ENCODE measurements around the gene FFAR1.
"Not testable (repeated sequence)": the region's sequence is repeated elsewhere in the genome, so short reads cannot be mapped to it uniquely, and the experiment has no call there.

The FFAR1 gene

GRCh38 chr19:35360880-35361420 is 13.2 kb downstream of the FFAR1 start:
- DNase-seq (ENCODE audit: low read depth, low spot score): no peak

GRCh38 chr19:35362261-35363000 is 14.7 kb downstream of the FFAR1 start:
- DNase-seq (ENCODE audit: low read depth, low spot score): no peak

- no peak for DNase-seq (ENCODE audit: low read depth, low spot score)
Observed at GRCh38 chr19:35363001-35363590, 15.4 kb downstream of the FFAR1 start.

- DNase-seq (ENCODE audit: low read depth, low spot score): no peak
Observed at GRCh38 chr19:35363711-35364425, 16.2 kb downstream of the FFAR1 start.

GRCh38 chr19:35365303-35365702 is 17.6 kb downstream of the FFAR1 start:
- DNase-seq (ENCODE audit: low read depth, low spot score): no peak

GRCh38 chr19:35368378-35368777 is 20.7 kb downstream of the FFAR1 start:
- no peak for DNase-seq (ENCODE audit: low read depth, low spot score)

GRCh38 chr19:35369522-35369921 is 21.8 kb downstream of the FFAR1 start:
- no peak for DNase-seq (ENCODE audit: low read depth, low spot score)

- no peak for DNase-seq (ENCODE audit: low read depth, low spot score)
Observed at GRCh38 chr19:35370722-35371121, 23.0 kb downstream of the FFAR1 start, which contains the start of gene GPR42. GPR42 (plus strand) TSS chr19:35371068; CDS start chr19:35371360, 292 bp downstream.

- no peak for DNase-seq (ENCODE audit: low read depth, low spot score)
Observed at GRCh38 chr19:35373492-35373891, 25.8 kb downstream of the FFAR1 start.

GRCh38 chr19:35374031-35374430 is 26.3 kb downstream of the FFAR1 start:
- DNase-seq (ENCODE audit: low read depth, low spot score): not testable (repeated sequence)

- DNase-seq (ENCODE audit: low read depth, low spot score): no peak
Observed at GRCh38 chr19:35375505-35376307, 28.0 kb downstream of the FFAR1 start.

- DNase-seq (ENCODE audit: low read depth, low spot score): no peak
Observed at GRCh38 chr19:35377656-35378055, 30.0 kb downstream of the FFAR1 start.

- DNase-seq (ENCODE audit: low read depth, low spot score): no peak
Observed at GRCh38 chr19:35378356-35378755, 30.7 kb downstream of the FFAR1 start.

GRCh38 chr19:35379545-35379944 is 31.8 kb downstream of the FFAR1 start:
- DNase-seq (ENCODE audit: low read depth, low spot score): not testable (repeated sequence)

- DNase-seq (ENCODE audit: low read depth, low spot score): no peak
Observed at GRCh38 chr19:35379992-35380391, 32.3 kb downstream of the FFAR1 start.

- no peak for DNase-seq (ENCODE audit: low read depth, low spot score)
Observed at GRCh38 chr19:35380450-35381124, 32.9 kb downstream of the FFAR1 start.

- DNase-seq (ENCODE audit: low read depth, low spot score): no peak
Observed at GRCh38 chr19:35381318-35381717, 33.6 kb downstream of the FFAR1 start.

- no peak for DNase-seq (ENCODE audit: low read depth, low spot score)
Observed at GRCh38 chr19:35381926-35382325, 34.2 kb downstream of the FFAR1 start.

- no peak for DNase-seq (ENCODE audit: low read depth, low spot score)
Observed at GRCh38 chr19:35383536-35383935, 35.8 kb downstream of the FFAR1 start.

GRCh38 chr19:35388277-35389054 is 40.8 kb downstream of the FFAR1 start:
- DNase-seq (ENCODE audit: low read depth, low spot score): no peak

Data from astrocyte of the hippocampus (primary cell).